Transverse colon (tissue), 4 donors: Measurements from ENCODE around the gene CES4A. TPM values are rescaled to one million over a fixed set of nuclear protein-coding genes. Genes with fewer than 3 reads are reported as not detected.
"Not testable (repeated sequence)": the region's sequence is repeated elsewhere in the genome, so short reads cannot be mapped to it uniquely, and the experiment has no call there.

ENCODE experiments used
- DNase-seq: peaks from one replicate; pipeline ENCODE4 v3.0.0-alpha.2; 2019
- H3K27ac ChIP-seq, 4 donors: fragments of 200-600 bp; sonication (generic); 2 replicates each; pipeline ENCODE4 v1.5.1; 2016 to 2018; ENCODE audit warnings: inconsistent platforms in 4 of 4
- H3K27me3 ChIP-seq: fragments of 200-600 bp; sonication (generic); 2 replicates; pipeline ENCODE4 v1.5.1; 2017; ENCODE audit warnings: inconsistent platforms
- H3K36me3 ChIP-seq, 4 donors: fragments of 200-600 bp; sonication (generic); 2 replicates each; pipeline ENCODE4 v1.5.1; 2017 to 2019; ENCODE audit warnings: inconsistent platforms in 4 of 4
- H3K4me1 ChIP-seq, 4 donors: fragments of 200-600 bp; sonication (generic); 2 replicates each; pipeline ENCODE4 v1.5.1; 2017 to 2020; ENCODE audit warnings: inconsistent platforms in 4 of 4
- H3K4me3 ChIP-seq, 4 donors: fragments of 200-600 bp; sonication (generic); 1 replicate in 1 of 4; 2 replicates in 3 of 4; pipeline versions ENCODE4 v1.5.1 to v1.6.1; 2017 to 2019; ENCODE audit warnings: inconsistent platforms in 4 of 4
- H3K9me3 ChIP-seq, 2 donors: fragments of 200-600 bp; sonication (generic); 2 replicates each; pipeline ENCODE4 v1.5.1; 2017 to 2019; ENCODE audit warnings: inconsistent platforms in 2 of 2
- CTCF ChIP-seq, 5 experiments: fragments of 200-600 bp in 3 of 5; fragments of 450-650 bp in 2 of 5; sonication (generic) in 3 of 5; IDR thresholded peaks; 1 replicate in 2 of 5; 2 replicates in 3 of 5; pipeline ENCODE4 v1.5.1; 2016 to 2017; ENCODE audit warnings: antibody characterized with exemption in 5 of 5, inconsistent platforms in 3 of 5, mild to moderate bottlenecking in 2 of 5, moderate library complexity in 1 of 5
- EP300 ChIP-seq: sonication (generic); formaldehyde crosslinking; IDR thresholded peaks from one replicate; pipeline ENCODE4 v1.6.1; 2017; ENCODE audit warnings: antibody characterized with exemption, low read depth
- POLR2A ChIP-seq: fragments of 450-650 bp; IDR thresholded peaks from one replicate; pipeline ENCODE4 v1.6.1; 2016; ENCODE audit warnings: antibody characterized with exemption, mild to moderate bottlenecking, moderate library complexity
- POLR2AphosphoS5 ChIP-seq, 3 donors: sonication (generic); formaldehyde crosslinking; IDR thresholded peaks; one replicate each; pipeline ENCODE4 v1.6.1; 2016; ENCODE audit warnings: antibody characterized with exemption in 3 of 3
- WGBS, 2 donors: methylation state at CpG; one replicate each; pipeline ENCODE4 v1.1.5; 2018; ENCODE audit warnings: low coverage in 1 of 2; 5-methylcytosine and 5-hydroxymethylcytosine counted together
- in situ Hi-C, 4 donors: fragments of 200-750 bp; cut with MboI; loops; one replicate each; pipeline versions ENCODE4 v1.15.0 to v1.15.1; 2017; ENCODE audit warnings: low sequenced_read_pairs in 3 of 4, low pct_ligation_motif_present in 1 of 4, low pct_unique_long_range_greater_than_20kb in 1 of 4
- intact Hi-C: fragments of 100-400 bp; cut with DNase I; formaldehyde crosslinking; loops from one replicate; pipeline ENCODE4 v1.15.1; 2023; ENCODE audit warnings: low total_unique reads
- total RNA-seq, 4 donors: library from RNA; depleted of rRNA; stranded (reverse); fragments of >200 nt; gene quantifications; one replicate each; pipeline ENCODE4 v1.1.0, GENCODE V29; 2016

The CES4A gene
- total RNA-seq, 4 donors from 2014 or later = 9.7 to 24.7 (median 15.7) TPM

GRCh38 chr16:66991545-66992077 lies 3.2 kb downstream of the CES4A start:
- H3K9me3 ChIP-seq = no peaks in the 10 kb centered on the region
- no peak overlapping the region for H3K27ac ChIP-seq
- H3K4me3 ChIP-seq = no peak overlapping the region
- no peaks in the 10 kb centered on the region for H3K27me3 ChIP-seq
- peaks cover 0 to 7% (median 4%) of the 10 kb centered on the region in 4 donors for H3K4me1 ChIP-seq
- intact Hi-C loops (no loop called here), in situ Hi-C loops (loop anchor here in 1 of 4 donors (25.0 kb wide), 1 partner anchor 171 kb away; the partner anchor contains the start of genes B3GNT9, FBXL8, HSF4 and NOL3)
- H3K36me3 ChIP-seq = no peaks in the 10 kb centered on the region
- no peak for TF ChIP-seq POLR2AphosphoS5 (IDR thresholded peaks at IDR 0.05)
- TF ChIP-seq EP300 = no peak
- no peak for TF ChIP-seq CTCF (IDR thresholded peaks at IDR 0.05)
- no peak for TF ChIP-seq POLR2A
- 83 to 84% methylated on average over 2 of the region's 2 CpGs for WGBS, 2 donors
- DNase-seq = no peak

- H3K27me3 ChIP-seq, H3K9me3 ChIP-seq, H3K36me3 ChIP-seq, intact Hi-C loops, DNase-seq, H3K27ac ChIP-seq, H3K4me3 ChIP-seq: not testable (repeated sequence)
- H3K4me1 ChIP-seq = peaks cover 0 to 12% (median 4%) of the 10 kb centered on the region in 4 donors
- 95% methylated on average over 10 to 12 of the region's 12 CpGs for WGBS, 2 donors
- in situ Hi-C loops = loop anchor here in 1 of 4 donors (25.0 kb wide), 1 partner anchor 169 kb away; the partner anchor contains the start of genes B3GNT9, FBXL8, HSF4 and NOL3
Measured at GRCh38 chr16:66993558-66993957, 5.2 kb downstream of the CES4A start.

- peak overlapping the region in 3 of 4 donors; percentile 1 to 68 (median 33) for H3K27ac ChIP-seq
- TF ChIP-seq POLR2AphosphoS5 (IDR thresholded peaks at IDR 0.05) = peak in 2 of 3 donors; percentile 35 to 53
- no peak for TF ChIP-seq CTCF (IDR thresholded peaks at IDR 0.05)
- H3K4me1 ChIP-seq = peaks cover 4 to 26% (median 15%) of the 10 kb centered on the region in 4 donors
- DNase-seq = no peak
- no peak overlapping the region for H3K4me3 ChIP-seq
- no peaks in the 10 kb centered on the region for H3K9me3 ChIP-seq
- intact Hi-C loops = no loop called here
- H3K27me3 ChIP-seq = no peaks in the 10 kb centered on the region
- H3K36me3 ChIP-seq = no peaks in the 10 kb centered on the region
- 52% methylated on average over 6 of the region's 6 CpGs; no CpG with 5 or more reads in 1 of the 2 donors for WGBS, 2 donors
- in situ Hi-C loops = loop anchor here in 1 of 4 donors (25.0 kb wide), 1 partner anchor 166 kb away; the partner anchor contains the start of genes B3GNT9, FBXL8, HSF4 and NOL3
Measured at GRCh38 chr16:66996324-66996982, 8.1 kb downstream of the CES4A start.

GRCh38 chr16:66996983-66997358 lies 8.6 kb downstream of the CES4A start:
- peaks cover 4 to 27% (median 15%) of the 10 kb centered on the region in 4 donors for H3K4me1 ChIP-seq
- H3K36me3 ChIP-seq = no peaks in the 10 kb centered on the region
- no peak for DNase-seq
- H3K27me3 ChIP-seq = no peaks in the 10 kb centered on the region
- no peak overlapping the region for H3K4me3 ChIP-seq
- in situ Hi-C loops (loop anchor here in 1 of 4 donors (25.0 kb wide), 1 partner anchor 165 kb away; the partner anchor contains the start of genes B3GNT9, FBXL8, HSF4 and NOL3), intact Hi-C loops (no loop called here)
- TF ChIP-seq EP300 = no peak
- TF ChIP-seq POLR2A = no peak
- TF ChIP-seq POLR2AphosphoS5 (IDR thresholded peaks at IDR 0.05) = no peak
- TF ChIP-seq CTCF (IDR thresholded peaks at IDR 0.05) = no peak
- 88 to 100% methylated on average over 2 to 3 of the region's 3 CpGs for WGBS, 2 donors
- H3K9me3 ChIP-seq = no peaks in the 10 kb centered on the region
- peak overlapping the region in 3 of 4 donors; percentile 1 to 68 (median 33) for H3K27ac ChIP-seq
